Tibial nerve (tissue), 4 donors: Measurements from ENCODE around the gene PCP4. TPM values are rescaled to one million over a fixed set of nuclear protein-coding genes. Genes with fewer than 3 reads are reported as not detected.

Experiments used
- DNase-seq, 2 donors: peaks; one replicate each; pipeline ENCODE4 v3.0.0-alpha.2; 2019; ENCODE audit warnings: low spot score in 2 of 2
- H3K27ac ChIP-seq, 4 donors: fragments of 200-600 bp; sonication (generic) in 3 of 4; one replicate each; pipeline ENCODE4 v1.5.1; 2017 to 2019; ENCODE audit warnings: mild to moderate bottlenecking in 1 of 4
- H3K27me3 ChIP-seq, 2 donors: fragments of 200-600 bp; sonication (generic) in 1 of 2; one replicate each; pipeline versions ENCODE4 v1.5.1 to v1.6.0; 2017 to 2019
- H3K36me3 ChIP-seq, 3 donors: fragments of 200-600 bp; sonication (generic); one replicate each; pipeline ENCODE4 v1.5.1; 2018 to 2019
- H3K4me1 ChIP-seq, 4 donors: fragments of 200-600 bp; sonication (generic) in 3 of 4; one replicate each; pipeline ENCODE4 v1.5.1; 2017 to 2019
- H3K4me3 ChIP-seq, 4 donors: fragments of 200-600 bp; sonication (generic) in 3 of 4; one replicate each; pipeline ENCODE4 v1.5.1; 2017 to 2019; ENCODE audit warnings: mild to moderate bottlenecking in 1 of 4, moderate library complexity in 1 of 4
- H3K9me3 ChIP-seq, 4 donors: fragments of 200-600 bp; sonication (generic) in 3 of 4; one replicate each; pipeline ENCODE4 v1.5.1; 2017 to 2019
- EP300 ChIP-seq, 2 donors: sonication (generic); formaldehyde crosslinking; IDR thresholded peaks; one replicate each; pipeline ENCODE4 v1.6.1; 2017; ENCODE audit warnings: antibody characterized with exemption in 2 of 2, mild to moderate bottlenecking in 1 of 2
- POLR2A ChIP-seq, 2 donors: fragments of 450-650 bp; IDR thresholded peaks; one replicate each; pipeline ENCODE4 v1.6.1; 2017; ENCODE audit warnings: antibody characterized with exemption in 2 of 2, mild to moderate bottlenecking in 2 of 2, moderate library complexity in 2 of 2
- WGBS, 2 donors: methylation state at CpG; one replicate each; pipeline ENCODE4 v1.1.5; 2018; 5-methylcytosine and 5-hydroxymethylcytosine counted together
- total RNA-seq, 4 donors: library from RNA; depleted of rRNA; stranded (reverse); fragments of >200 nt; gene quantifications; one replicate each; pipeline ENCODE4 v1.1.0, GENCODE V29; 2016
- TF ChIP-seq, protein P1 (sequence below), 5 experiments: fragments of 200-600 bp in 3 of 5; fragments of 450-650 bp in 2 of 5; sonication (generic) in 3 of 5; IDR thresholded peaks; one replicate each; pipeline ENCODE4 v1.5.1; 2016 to 2019; ENCODE audit warnings: antibody characterized with exemption in 5 of 5, mild to moderate bottlenecking in 3 of 5, moderate library complexity in 2 of 5

The PCP4 gene
- total RNA-seq, 4 donors from 2014 or later, result 13.5 TPM; not detected in 3

DNA sequence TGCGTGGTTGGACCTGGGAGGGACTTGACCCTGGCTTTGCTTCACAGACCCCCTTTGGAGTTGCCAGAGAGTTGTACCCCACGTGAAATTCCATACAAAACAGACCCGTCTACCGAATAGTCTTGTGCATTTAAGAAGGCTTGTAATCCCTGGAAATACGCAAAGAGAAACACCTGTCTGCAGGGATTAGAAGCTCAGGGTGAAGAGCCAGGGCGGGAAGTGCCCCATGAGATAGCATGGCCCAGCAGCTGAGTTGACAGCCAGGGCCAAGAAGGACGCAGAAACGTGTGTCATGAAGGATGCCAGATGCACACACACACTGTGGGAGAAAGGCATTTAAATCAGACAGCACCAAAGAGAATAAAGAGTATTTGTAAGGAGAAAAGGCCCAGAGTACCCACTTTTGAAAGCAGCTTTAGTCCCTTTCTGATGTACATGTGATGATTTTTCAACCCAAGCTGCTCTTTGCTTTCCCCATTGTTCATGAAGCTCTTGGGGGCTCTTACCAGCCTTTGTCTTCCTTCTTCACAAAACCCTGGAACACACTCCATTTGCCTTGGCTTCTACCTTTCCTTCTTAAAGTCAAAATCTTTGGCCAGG is 46.6 kb downstream of the PCP4 start:
- no peaks in the 10 kb centered on the region for H3K36me3 ChIP-seq
- H3K9me3 ChIP-seq, result no peaks in the 10 kb centered on the region
- no peaks in the 10 kb centered on the region for H3K27me3 ChIP-seq
- no peak for DNase-seq
- H3K4me1 ChIP-seq, result no peaks in the 10 kb centered on the region
- TF ChIP-seq POLR2A (IDR thresholded peaks at IDR 0.05), result no peak
- no peak for TF ChIP-seq EP300 (IDR thresholded peaks at IDR 0.05)
- TF ChIP-seq, protein P1, sequence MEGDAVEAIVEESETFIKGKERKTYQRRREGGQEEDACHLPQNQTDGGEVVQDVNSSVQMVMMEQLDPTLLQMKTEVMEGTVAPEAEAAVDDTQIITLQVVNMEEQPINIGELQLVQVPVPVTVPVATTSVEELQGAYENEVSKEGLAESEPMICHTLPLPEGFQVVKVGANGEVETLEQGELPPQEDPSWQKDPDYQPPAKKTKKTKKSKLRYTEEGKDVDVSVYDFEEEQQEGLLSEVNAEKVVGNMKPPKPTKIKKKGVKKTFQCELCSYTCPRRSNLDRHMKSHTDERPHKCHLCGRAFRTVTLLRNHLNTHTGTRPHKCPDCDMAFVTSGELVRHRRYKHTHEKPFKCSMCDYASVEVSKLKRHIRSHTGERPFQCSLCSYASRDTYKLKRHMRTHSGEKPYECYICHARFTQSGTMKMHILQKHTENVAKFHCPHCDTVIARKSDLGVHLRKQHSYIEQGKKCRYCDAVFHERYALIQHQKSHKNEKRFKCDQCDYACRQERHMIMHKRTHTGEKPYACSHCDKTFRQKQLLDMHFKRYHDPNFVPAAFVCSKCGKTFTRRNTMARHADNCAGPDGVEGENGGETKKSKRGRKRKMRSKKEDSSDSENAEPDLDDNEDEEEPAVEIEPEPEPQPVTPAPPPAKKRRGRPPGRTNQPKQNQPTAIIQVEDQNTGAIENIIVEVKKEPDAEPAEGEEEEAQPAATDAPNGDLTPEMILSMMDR (IDR thresholded peaks at IDR 0.05), result no peak
- WGBS, 2 donors, result 67 to 70% methylated on average over 8 of the region's 8 CpGs
- no peak overlapping the region for H3K27ac ChIP-seq
- H3K4me3 ChIP-seq, result no peak overlapping the region

GRCh38 chr21:39915881-39916280 is 48.6 kb downstream of the PCP4 start:
- no peak overlapping the region for H3K27ac ChIP-seq
- WGBS, 2 donors, result 53 to 63% methylated on average over 1 of the region's 1 CpG
- H3K4me3 ChIP-seq, result no peak overlapping the region
- no peaks in the 10 kb centered on the region for H3K27me3 ChIP-seq
- TF ChIP-seq POLR2A (IDR thresholded peaks at IDR 0.05), result no peak
- TF ChIP-seq, protein P1 (IDR thresholded peaks at IDR 0.05), result no peak
- no peak for TF ChIP-seq EP300 (IDR thresholded peaks at IDR 0.05)
- no peaks in the 10 kb centered on the region for H3K9me3 ChIP-seq
- H3K36me3 ChIP-seq, result no peaks in the 10 kb centered on the region
- H3K4me1 ChIP-seq, result no peaks in the 10 kb centered on the region
- DNase-seq, result no peak

GRCh38 chr21:39918558-39918957 is 51.3 kb downstream of the PCP4 start:
- Histone ChIP-seq H3K36me3 (no peaks in the 10 kb centered on the region), H3K4me1 (no peaks in the 10 kb centered on the region), H3K9me3 (no peaks in the 10 kb centered on the region), H3K4me3 (no peak overlapping the region), H3K27me3 (no peaks in the 10 kb centered on the region), H3K27ac (no peak overlapping the region)
- TF ChIP-seq EP300 (IDR thresholded peaks at IDR 0.05) (no peak), POLR2A (IDR thresholded peaks at IDR 0.05) (no peak)
- TF ChIP-seq, protein P1 (IDR thresholded peaks at IDR 0.05), result no peak
- DNase-seq, result no peak
- 37 to 55% methylated on average over 4 of the region's 4 CpGs for WGBS, 2 donors

DNA sequence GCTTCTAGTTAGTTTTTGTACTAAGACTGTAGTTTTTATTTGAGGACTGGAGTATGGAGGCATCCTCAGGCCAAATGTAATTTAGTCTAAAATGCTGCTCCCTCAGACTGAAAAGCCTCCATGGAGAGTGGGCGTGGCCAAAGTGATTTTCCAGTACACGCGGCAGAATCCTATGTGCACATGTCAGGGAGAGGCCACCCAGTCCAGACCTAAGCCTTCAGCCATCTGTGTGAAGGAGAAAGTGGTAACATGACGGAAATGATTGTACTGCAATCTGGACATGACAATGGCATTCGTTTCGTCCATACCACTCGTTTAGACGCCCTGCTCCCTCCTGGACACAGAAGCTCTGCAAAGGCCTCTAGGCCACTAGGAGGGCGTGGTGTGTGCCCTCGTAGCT is 56.2 kb downstream of the PCP4 start:
- DNase-seq, result no peak
- no peak for TF ChIP-seq EP300 (IDR thresholded peaks at IDR 0.05)
- TF ChIP-seq, protein P1 (IDR thresholded peaks at IDR 0.05), result no peak
- TF ChIP-seq POLR2A (IDR thresholded peaks at IDR 0.05), result no peak
- Histone ChIP-seq H3K9me3 (no peaks in the 10 kb centered on the region), H3K4me1 (no peaks in the 10 kb centered on the region), H3K27ac (no peak overlapping the region), H3K36me3 (no peaks in the 10 kb centered on the region), H3K4me3 (no peak overlapping the region), H3K27me3 (no peaks in the 10 kb centered on the region)
- WGBS, 2 donors, result 75 to 80% methylated on average over 9 to 10 of the region's 10 CpGs

- WGBS, 2 donors, result 79 to 80% methylated on average over 8 of the region's 8 CpGs
- no peak overlapping the region for H3K27ac ChIP-seq
- no peaks in the 10 kb centered on the region for H3K4me1 ChIP-seq
- TF ChIP-seq, protein P1 (IDR thresholded peaks at IDR 0.05), result no peak
- TF ChIP-seq EP300 (IDR thresholded peaks at IDR 0.05) (no peak), POLR2A (IDR thresholded peaks at IDR 0.05) (no peak)
- H3K9me3 ChIP-seq, result no peaks in the 10 kb centered on the region
- no peak for DNase-seq
- H3K27me3 ChIP-seq, result no peaks in the 10 kb centered on the region
- H3K36me3 ChIP-seq, result no peaks in the 10 kb centered on the region
- H3K4me3 ChIP-seq, result no peak overlapping the region
These were observed 57.5 kb downstream of the PCP4 start for GRCh38 chr21:39924577-39925308.
